NCI-H187 (cell line): Measurements from ENCODE around the gene PON3.

Source experiments
- DNase-seq, 2 experiments: peaks; one replicate each; lab custom pipeline; 2025; lab: John Stamatoyannopoulos, UW

PON3 gene

GRCh38 chr7:95340491-95340890, 55.7 kb downstream of the PON3 start:
- no peak for DNase-seq

DNA sequence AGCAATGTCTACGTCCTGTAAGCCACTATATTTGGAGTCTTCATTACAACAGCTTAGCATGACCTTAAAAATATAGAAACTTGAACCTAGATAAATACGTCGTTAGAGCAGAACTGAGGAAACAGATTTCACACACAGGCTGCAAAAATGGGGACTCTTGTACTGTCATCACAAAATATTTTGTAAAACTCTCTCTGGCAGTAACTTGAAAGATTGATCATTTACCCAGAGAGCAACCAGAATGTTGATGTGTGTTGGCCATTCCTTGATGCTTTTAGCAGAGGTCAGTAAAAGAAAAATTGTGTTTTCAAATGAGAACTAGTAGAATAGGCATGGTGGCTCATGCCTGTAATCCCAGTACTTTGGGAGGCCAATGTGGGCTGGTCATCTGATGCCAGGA, 57.3 kb downstream of the PON3 start:
- no peak for DNase-seq

DNA sequence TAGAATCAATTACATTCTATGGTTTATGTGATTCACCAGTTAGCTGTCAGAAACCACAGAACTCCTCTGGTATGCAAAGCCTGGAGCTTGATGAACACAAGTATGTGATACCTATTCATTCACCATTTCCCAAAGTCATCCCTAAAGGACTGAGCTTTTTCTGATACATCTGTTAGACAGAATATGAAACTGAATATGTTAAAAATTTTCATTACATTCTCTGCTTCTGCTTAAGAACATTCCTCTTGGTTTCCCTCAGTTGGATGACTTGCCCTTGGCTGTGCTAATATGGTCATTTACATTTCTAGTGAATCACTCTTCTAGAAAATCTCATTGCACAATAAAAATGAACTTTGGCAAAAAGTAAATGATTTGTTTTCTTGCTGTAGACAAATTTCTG, 61.1 kb downstream of the PON3 start:
- DNase-seq = no peak

DNA sequence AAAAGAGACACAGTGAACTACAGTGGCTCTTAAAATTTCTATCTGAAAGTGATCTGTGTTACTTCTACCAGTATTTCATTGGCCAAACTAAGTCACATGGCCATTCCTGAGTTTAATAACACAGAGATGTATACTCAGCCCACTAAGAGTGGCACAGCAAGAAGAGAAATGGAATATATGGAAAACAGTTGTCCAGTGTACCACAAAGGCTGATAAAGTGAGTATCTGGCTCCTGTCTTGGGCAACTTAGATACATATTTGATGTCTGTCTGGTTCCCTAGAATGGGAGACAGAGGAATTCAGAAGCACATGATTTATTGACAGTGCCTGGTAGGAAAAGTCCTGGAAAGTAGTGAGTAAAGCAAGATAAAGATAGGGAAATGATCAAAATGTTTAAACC, 61.7 kb downstream of the PON3 start:
- DNase-seq = no peak

DNA sequence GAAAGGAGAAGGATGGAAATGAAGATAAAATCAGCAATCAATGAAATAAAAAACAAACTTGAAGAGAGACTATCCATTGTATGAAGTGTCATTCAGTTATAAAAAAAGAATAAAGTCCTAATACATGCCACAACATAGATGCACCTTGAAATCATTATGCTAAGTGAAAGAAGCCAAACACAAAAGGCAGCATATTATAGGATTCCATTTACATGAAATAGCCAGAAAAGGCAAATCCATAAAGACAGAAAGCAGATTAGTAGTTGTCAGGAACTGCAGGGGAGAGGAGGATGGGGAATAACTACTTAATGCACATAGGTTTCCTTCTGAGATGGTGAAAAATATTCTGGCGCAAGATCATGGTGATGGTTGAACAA, 65.2 kb downstream of the PON3 start:
- DNase-seq = no peak

GRCh38 chr7:95330204-95330960, 65.8 kb downstream of the PON3 start:
- DNase-seq = no peak

DNA sequence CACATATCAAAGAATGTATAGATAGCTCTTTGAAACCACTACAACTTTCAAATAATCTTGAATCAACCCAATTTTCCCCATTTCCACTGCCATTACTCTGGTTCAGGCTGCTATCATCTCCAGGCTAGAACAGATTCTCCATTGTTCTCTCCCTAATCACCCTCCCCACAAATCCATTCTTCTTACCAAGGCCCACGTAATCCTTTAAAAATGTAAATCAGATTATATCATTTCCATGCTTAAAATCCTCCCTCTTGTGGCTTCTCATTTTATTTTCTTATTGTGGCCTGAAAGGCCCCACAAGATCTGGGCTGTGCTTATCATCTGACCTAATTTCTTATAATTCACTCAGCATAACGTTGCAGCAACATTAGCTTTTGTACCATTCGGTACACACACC, 68.8 kb downstream of the PON3 start:
- DNase-seq = no peak

- no peak for DNase-seq
Measured at GRCh38 chr7:95324431-95324830, 71.7 kb downstream of the PON3 start, which contains the start of gene PON1. PON1 (minus strand) TSS chr7:95324532; CDS start chr7:95324475, 57 bp downstream.

DNA sequence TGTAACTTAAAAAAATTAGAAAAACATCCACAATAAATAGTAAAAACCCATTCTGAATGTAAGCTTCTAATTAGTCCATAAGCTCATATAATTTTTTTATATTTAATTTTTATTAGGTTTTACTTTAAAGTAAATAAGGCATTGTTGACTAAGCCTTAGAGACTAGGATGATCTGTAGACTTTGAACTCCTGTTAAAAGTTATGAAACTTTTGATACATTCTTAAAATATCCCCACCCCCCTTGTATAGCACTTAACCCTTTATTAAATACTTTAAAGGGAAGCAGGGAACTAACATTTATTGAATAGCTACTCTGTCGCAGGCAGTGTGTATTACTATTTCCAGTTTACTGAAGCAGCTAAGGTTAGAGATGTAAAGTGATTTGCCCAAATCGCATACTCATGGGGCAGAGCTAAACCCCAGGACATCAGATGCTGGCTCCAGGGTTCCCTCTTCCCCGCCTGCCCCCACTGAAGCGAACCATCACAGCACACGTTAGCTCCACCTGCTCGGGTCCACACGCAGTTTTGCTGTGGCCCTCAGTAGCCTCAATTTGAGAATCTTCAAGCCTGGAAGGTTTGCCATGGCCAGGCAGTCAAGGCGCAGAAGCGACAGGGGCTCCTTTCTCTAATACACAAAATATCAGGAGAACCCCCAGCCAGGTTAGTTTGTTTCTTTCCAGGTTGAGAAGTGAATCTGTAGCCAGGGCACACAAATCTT, 72.6 kb downstream of the PON3 start:
- DNase-seq = no peak

DNA sequence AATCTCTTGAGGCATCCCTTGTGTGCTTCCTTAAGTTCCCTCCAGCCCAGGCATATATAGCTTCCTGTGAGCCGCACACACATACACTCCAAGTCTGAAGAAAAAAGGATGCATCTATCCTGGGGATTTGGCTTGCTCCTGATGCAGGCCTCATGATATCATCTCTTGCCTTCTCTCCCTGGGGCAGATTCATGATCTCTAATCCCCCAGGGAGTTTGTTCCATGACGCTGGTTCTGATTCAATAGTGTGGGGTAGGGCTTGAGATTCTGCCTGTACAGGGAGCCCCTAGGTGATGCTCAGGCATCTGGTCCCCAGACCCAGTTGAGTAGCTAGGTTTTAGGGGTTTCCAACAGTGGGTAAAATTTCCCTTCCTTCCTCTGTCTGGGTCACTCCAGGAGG, 73.3 kb downstream of the PON3 start:
- no peak for DNase-seq

DNA sequence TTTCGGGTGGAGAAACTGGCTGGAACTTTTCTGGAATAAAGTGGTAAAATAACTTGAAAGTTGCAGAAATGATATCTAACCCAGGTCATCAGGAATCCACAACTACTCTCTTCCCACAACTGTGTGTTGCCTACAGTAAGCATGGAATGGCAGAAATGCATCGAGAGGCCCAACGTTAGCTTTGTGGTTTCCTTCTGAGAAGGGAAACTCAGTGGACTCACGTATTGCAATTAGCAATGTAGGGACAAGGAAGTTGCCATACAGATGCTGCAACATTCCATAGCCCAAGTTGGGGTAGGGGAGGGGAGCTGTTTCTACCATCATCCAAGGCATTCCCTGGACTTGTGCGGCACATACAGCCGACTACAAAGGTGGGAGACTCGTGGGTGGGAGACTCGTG, 73.8 kb downstream of the PON3 start:
- no peak for DNase-seq

DNA sequence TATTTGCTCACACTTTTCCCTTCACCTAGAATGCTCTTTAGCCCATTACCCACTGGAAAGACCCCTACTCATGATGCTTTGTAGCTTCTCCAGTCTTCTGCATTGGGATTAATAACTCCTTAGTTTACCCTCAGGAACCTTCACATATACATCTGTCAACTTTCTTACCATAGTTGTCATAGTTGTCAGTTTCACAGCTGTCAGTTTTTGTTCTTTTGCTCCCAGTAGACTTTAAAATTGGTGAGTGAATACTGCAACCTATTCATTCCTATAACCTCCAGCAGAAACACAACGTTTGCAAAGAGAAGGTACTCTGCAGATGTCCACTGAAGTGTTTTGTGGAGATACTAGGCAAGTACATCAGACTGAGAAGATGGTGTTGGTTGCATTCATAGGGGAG, 74.5 kb downstream of the PON3 start:
- DNase-seq = no peak

- DNase-seq = no peak
Measured at GRCh38 chr7:95320651-95321050, 75.5 kb downstream of the PON3 start.

- DNase-seq = no peak
Measured at GRCh38 chr7:95319570-95319969, 76.6 kb downstream of the PON3 start.

DNA sequence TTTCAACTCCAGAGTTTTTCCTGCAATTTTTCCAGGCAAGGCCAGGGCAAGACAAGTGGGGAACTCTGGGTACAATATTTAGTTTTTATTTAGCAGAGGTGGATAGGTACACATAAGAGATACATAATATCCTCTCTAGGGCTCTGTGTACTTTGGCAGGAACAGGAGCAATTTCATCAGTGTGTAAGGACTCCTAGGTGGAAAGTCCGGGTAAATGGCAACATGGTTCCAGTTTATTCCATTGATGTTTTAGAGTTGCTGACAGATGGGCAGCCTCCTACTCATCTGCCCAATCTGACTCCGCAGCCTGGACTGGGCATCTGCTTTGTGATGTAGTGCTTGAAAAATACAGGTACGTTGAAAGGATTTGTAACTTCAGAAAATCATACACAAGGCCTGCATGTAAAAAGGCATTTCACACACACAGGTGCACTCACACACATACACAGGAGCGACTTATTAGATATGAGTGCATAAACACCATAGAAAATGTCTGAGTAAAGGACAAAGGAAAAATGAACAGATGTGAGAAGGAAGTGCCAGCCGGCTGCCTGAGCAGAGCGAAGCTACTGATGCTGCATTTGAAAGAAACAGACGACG, 77.6 kb downstream of the PON3 start:
- no peak for DNase-seq

DNA sequence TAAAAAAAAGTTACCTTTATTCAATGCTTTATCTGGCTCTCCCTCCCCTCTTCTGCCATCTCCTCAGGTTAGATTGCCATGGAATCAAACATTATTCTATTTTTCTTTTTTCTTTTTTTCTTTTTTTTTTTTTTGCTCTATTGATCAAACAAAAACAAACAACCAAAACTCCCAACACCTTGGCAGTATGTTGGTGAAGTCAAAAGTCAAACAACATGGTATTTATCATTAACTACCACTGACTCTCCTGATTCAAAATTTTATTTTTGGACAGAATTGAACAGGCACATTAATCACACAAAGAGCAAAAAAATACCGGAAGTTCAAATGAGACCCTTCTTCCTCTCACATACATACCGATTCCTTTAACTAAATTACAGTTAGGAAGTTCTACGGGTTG, 78.2 kb downstream of the PON3 start:
- DNase-seq = no peak

DNA sequence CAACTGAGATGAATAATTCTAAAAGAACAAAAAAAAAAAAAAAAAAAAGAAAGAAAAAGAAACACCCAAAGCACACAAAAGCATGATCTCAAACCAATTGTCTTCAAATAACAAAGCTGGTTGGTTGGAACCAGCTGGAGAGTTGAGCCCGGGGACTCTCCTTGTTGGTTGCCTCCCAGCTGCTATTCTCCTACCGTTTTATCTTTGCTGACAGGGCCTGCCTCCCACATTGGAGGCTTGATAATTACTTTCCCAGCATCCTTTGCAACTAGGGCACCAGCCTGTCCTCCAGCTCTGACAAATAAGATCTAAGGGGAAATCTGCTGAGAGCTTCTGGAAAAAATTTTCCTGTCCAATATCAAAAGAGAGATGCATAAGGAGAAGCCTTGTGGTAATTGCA, 78.6 kb downstream of the PON3 start:
- no peak for DNase-seq

GRCh38 chr7:95316588-95316987, 79.6 kb downstream of the PON3 start:
- no peak for DNase-seq

- no peak for DNase-seq
Measured at GRCh38 chr7:95312561-95312960, 83.6 kb downstream of the PON3 start.

- DNase-seq = no peak
Measured at GRCh38 chr7:95311389-95311788, 84.8 kb downstream of the PON3 start.

GRCh38 chr7:95309951-95310350, 86.2 kb downstream of the PON3 start:
- no peak for DNase-seq
